Activated T-helper 17 cell treated with anti-CD3 and anti-CD28 coated beads, Interleukin-2, amount 50 U/mL, for 72 hours (primary cell): ENCODE measurements around the gene HIP1. TPM values are rescaled to one million over a fixed set of nuclear protein-coding genes. Genes with fewer than 3 reads are reported as not detected.
"Not testable (repeated sequence)": the region's sequence is repeated elsewhere in the genome, so short reads cannot be mapped to it uniquely, and the experiment has no call there.

Experiments
- ATAC-seq: fragments of 150-1000 bp; cut with Tn5 transposase; replicated peaks from 2 replicates; pipeline ENCODE4 v1.10.0; 2021; ENCODE audit warnings: mild to moderate bottlenecking, moderate library complexity
- H3K27ac Mint-ChIP-seq: one replicate; pipeline ENCODE4 v1.8.0; 2022; ENCODE audit warnings: mixed read lengths
- H3K27me3 Mint-ChIP-seq: one replicate; pipeline ENCODE4 v1.8.0; 2022; ENCODE audit warnings: mixed read lengths
- H3K36me3 Mint-ChIP-seq: one replicate; pipeline ENCODE4 v1.8.0; 2022; ENCODE audit warnings: low read depth, mild to moderate bottlenecking, mixed read lengths
- H3K4me1 Mint-ChIP-seq: one replicate; pipeline ENCODE4 v1.8.0; 2022; ENCODE audit warnings: mixed read lengths
- H3K4me3 Mint-ChIP-seq: one replicate; pipeline ENCODE4 v1.8.0; 2022; ENCODE audit warnings: mild to moderate bottlenecking, mixed read lengths
- H3K9me3 Mint-ChIP-seq: one replicate; pipeline ENCODE4 v1.8.0; 2022; ENCODE audit warnings: mixed read lengths
- total RNA-seq, 2 donors: library from RNA; stranded (reverse); gene quantifications; one replicate each; pipeline ENCODE4 v1.2.3, GENCODE V29; 2022

Gene HIP1
- total RNA-seq, 2 donors from 2014 or later: 9.8 to 13.0 TPM

DNA sequence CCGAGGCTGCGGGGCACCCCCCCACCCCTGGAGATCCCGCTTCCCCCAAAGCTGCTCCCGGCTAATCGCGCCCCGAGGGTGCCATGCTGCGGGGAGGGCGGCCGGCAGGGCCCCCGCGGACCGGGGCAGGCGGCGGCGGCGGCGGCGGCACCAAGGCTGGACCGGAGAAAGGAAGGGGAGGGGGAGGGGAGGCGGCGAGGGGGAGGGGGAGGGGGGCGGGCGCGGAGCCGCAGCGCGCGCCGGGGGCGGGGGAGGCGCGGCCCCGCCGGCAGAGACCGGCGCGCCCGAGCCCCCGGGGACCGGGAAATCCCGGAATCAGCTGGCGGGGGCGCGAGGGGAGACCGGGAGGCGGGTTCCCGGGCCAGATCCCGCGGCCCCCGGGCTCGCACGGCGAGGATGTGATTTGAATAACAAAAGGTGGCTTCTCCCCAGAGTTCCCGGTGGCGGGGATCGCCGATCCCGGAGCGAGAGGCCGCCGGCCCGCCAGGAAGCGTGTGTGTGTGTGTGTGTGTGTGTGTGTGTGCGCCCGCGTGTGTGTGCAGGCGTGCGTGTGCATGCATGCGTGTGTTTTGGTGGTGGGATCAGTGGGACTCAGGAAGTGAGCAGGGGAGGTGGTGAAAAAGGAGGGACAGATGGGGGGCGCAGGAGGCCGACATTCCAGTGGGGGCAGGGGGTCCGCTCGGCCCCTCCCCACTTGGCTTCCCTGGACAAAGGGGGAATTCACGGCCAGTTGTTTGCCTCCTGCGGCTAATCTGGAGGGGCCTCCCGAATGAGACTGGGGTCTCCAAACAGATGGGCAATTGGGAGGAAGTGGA lies 99.5 kb downstream of the HIP1 start:
- Mint-ChIP-seq H3K9me3 (no peaks in the 10 kb centered on the region), H3K4me3 (peak overlapping the region; percentile 83), H3K27me3 (no peaks in the 10 kb centered on the region), H3K27ac (peak overlapping the region; percentile 79), H3K4me1 (peaks cover 9% of the 10 kb centered on the region), H3K36me3 (no peaks in the 10 kb centered on the region)
- peak; percentile 33 for ATAC-seq

DNA sequence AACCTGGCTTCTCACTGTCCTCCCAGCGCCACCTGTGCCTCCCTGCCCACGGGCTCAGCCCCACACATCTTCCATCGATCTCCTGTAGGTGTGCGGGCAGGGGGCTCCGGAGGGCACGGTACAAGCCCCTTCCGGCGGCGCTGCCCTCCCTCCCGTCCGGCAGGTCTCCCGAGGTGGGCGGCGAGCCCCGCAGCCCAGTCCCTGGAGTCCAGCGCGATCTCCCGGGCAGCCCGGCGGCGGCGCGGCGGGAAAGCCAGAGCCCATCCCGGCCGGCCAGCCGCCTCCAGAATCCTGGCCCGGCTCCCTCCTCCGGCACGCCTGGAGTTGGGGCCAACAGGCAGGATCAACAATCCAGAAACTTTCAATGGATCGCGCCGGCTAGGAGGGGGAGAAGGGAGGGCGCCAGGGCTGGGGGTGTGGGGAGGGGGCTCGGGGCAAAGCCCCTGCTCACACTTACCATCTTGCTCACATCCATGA lies 100.1 kb downstream of the HIP1 start:
- H3K4me3 Mint-ChIP-seq: peak overlapping the region; percentile 29
- no peak overlapping the region for H3K27ac Mint-ChIP-seq
- peak; percentile 19 for ATAC-seq
- H3K9me3 Mint-ChIP-seq: no peaks in the 10 kb centered on the region
- H3K4me1 Mint-ChIP-seq: peaks cover 9% of the 10 kb centered on the region
- no peaks in the 10 kb centered on the region for H3K27me3 Mint-ChIP-seq
- H3K36me3 Mint-ChIP-seq: no peaks in the 10 kb centered on the region

DNA sequence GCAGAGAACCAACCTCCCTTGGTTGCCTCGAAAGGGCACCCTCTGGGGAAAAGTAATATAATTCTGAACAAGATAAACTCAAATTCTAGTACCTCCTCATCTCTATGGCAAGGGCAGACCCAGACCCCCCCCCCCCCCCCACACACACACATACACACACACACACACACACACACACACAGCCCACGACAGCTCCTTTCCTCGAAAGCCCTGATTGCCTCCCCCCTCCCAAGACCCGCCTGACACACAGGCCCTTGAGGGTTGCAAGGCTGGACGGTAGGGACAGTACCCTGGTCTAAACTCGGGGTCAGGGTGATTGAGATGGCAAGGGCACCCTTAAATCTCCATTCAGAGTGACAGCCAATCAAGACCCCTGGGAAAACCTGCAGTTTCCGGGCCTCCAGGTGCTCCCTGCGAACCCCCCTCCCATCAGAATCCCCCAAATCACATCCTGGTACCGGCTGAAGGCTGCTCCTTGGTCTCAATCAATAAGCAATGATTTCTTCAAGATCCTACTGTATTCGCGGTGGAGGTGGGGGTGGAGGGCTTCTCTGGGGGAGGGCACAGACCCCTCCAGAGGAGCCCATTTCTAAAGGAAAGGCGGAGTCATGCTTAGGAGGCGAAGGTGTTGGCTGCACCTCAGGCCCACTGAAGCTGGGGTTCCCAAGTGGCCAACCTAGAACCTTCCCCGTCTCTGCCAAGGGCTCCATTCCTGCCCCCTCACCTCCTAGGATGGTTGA lies 100.7 kb downstream of the HIP1 start:
- H3K4me3 Mint-ChIP-seq: peak overlapping the region; percentile 29
- ATAC-seq: no peak
- H3K9me3 Mint-ChIP-seq: no peaks in the 10 kb centered on the region
- H3K4me1 Mint-ChIP-seq: peaks cover 9% of the 10 kb centered on the region
- H3K27ac Mint-ChIP-seq: no peak overlapping the region
- no peaks in the 10 kb centered on the region for H3K36me3 Mint-ChIP-seq
- no peaks in the 10 kb centered on the region for H3K27me3 Mint-ChIP-seq

DNA sequence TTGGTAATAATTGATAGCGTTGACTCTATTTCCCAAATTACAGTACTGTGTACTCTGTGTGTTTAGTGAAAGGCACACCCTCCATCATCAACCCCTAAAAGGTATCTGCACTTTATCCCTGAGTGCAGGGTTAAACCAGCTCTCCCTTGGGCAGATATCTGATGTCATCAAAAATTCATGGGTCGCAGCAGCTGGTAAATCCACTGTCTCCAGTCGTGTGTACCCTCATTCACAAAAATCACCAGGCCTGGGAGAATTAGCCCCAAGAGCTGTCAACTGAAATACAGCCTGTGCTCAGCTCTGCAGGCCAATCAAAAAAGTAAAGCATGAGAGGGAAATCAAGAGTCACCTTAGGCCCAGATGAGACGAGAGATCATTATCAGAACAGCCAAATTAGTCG lies 103.7 kb downstream of the HIP1 start:
- H3K4me3 Mint-ChIP-seq: no peak overlapping the region
- no peaks in the 10 kb centered on the region for H3K9me3 Mint-ChIP-seq

DNA sequence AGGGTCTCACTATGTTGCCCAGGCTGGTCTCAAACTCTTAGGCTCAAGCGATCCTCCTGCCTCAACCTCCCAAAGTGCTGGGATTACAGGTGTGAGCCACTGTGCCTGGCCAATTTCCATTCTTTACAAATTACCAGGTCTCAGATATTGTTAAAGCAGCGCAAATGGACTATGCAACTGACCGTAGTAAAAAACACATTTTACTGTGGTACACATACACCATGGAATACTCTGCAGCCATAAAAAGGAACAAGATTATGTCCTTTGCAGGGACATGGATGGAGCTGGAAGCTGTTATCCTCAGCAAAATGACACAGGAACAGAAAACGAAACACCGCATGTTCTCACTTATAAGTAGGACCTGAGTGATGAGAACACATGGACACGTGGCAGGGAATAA lies 106.2 kb downstream of the HIP1 start:
- not testable (repeated sequence) for ATAC-seq, H3K27ac Mint-ChIP-seq, H3K4me1 Mint-ChIP-seq, H3K9me3 Mint-ChIP-seq, H3K36me3 Mint-ChIP-seq, H3K27me3 Mint-ChIP-seq, H3K4me3 Mint-ChIP-seq

More for the DNA sequence above, 103.7 kb downstream of the HIP1 start:
- Mint-ChIP-seq H3K27me3 (no peaks in the 10 kb centered on the region), H3K4me1 (peaks cover 5% of the 10 kb centered on the region), H3K27ac (no peak overlapping the region), H3K36me3 (no peaks in the 10 kb centered on the region)
- no peak for ATAC-seq

DNA sequence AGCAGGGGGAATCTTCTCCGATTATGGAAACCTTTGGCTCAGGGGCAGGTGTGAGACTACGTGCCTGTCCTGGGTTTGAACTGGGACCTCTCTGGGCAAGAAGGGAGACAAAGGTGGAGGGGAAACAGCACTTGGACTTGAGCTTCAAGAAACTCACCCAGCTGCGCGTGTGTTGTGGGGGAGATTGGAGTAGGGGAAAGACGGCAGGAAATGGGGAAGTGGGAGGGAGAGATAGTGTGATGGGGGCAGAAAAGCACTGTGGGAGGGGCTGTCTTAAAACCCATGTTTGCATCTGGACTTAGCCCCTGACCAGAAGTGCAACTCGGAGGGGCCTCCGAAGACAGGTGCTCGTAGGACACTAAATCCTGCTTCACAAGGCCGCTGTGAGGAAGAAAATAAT lies 107.0 kb downstream of the HIP1 start:
- no peaks in the 10 kb centered on the region for H3K36me3 Mint-ChIP-seq
- H3K4me1 Mint-ChIP-seq: no peaks in the 10 kb centered on the region
- no peak overlapping the region for H3K4me3 Mint-ChIP-seq
- H3K27ac Mint-ChIP-seq: no peak overlapping the region
- no peak for ATAC-seq
- no peaks in the 10 kb centered on the region for H3K27me3 Mint-ChIP-seq
- H3K9me3 Mint-ChIP-seq: peaks cover 4% of the 10 kb centered on the region

DNA sequence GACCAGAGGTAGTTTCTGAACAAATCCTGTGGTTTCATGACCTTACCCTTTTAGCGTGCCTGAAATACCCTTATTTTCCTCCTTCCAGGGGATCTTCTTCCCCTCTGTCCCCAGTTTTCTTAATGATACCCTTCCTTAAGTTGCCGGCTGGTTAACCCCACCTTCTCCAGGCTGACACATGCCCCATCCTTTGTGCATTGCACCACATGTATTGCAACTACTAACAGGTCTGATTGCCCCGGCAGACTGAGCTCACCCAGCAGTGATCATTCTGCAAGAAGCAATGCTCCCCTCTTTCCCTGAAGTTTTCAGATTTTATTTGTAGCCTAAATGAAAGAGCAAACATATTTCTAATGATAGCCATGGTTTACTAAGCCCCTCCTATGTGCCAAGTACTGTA lies 108.2 kb downstream of the HIP1 start:
- H3K27ac Mint-ChIP-seq: no peak overlapping the region
- no peaks in the 10 kb centered on the region for H3K4me1 Mint-ChIP-seq
- no peaks in the 10 kb centered on the region for H3K27me3 Mint-ChIP-seq
- H3K36me3 Mint-ChIP-seq: no peaks in the 10 kb centered on the region
- no peak for ATAC-seq
- H3K9me3 Mint-ChIP-seq: peaks cover 4% of the 10 kb centered on the region
- no peak overlapping the region for H3K4me3 Mint-ChIP-seq

DNA sequence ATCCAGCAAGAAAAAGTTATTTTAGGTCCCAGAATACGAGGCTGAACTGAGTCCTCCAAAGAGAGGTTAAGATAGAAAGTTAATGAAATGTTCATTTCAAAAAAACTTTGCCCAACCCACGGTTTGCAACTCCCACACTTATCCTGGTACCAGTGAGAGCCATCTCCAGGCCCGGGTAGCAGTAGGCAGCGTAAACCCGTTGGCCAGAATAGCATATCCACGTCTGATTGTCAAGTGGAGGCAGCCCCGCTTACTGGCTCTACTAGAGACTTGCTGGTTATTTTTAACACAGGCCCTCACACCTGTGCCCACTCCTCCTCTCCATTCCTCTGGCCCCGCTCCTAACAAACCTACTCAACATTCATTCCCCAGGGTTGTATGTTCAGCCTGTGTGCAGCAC lies 109.7 kb downstream of the HIP1 start:
- no peaks in the 10 kb centered on the region for H3K27me3 Mint-ChIP-seq
- H3K27ac Mint-ChIP-seq: no peak overlapping the region
- ATAC-seq: no peak
- H3K4me1 Mint-ChIP-seq: no peaks in the 10 kb centered on the region
- no peaks in the 10 kb centered on the region for H3K36me3 Mint-ChIP-seq
- H3K9me3 Mint-ChIP-seq: peaks cover 4% of the 10 kb centered on the region
- no peak overlapping the region for H3K4me3 Mint-ChIP-seq

DNA sequence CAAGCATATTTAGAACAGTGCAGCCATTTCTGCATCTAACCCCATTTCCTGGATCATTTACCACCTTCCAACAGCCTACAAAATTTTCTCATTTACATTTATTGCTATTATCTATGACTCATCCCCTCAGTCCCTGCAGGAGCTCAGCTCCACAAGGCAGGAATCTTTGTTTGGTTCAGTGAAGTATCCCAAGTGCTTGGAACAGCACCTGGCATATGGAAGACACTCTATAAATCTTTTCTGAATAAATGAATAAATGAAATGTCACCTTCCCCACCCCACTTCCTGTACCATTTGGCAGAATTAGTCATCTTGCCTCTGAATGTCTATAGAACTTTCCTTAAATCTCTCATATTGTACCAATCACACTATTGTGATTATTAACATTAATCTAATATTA lies 110.7 kb downstream of the HIP1 start:
- H3K4me3 Mint-ChIP-seq: no peak overlapping the region
- H3K36me3 Mint-ChIP-seq: no peaks in the 10 kb centered on the region
- H3K27ac Mint-ChIP-seq: no peak overlapping the region
- H3K4me1 Mint-ChIP-seq: no peaks in the 10 kb centered on the region
- H3K9me3 Mint-ChIP-seq: peaks cover 4% of the 10 kb centered on the region
- no peaks in the 10 kb centered on the region for H3K27me3 Mint-ChIP-seq
- ATAC-seq: no peak

DNA sequence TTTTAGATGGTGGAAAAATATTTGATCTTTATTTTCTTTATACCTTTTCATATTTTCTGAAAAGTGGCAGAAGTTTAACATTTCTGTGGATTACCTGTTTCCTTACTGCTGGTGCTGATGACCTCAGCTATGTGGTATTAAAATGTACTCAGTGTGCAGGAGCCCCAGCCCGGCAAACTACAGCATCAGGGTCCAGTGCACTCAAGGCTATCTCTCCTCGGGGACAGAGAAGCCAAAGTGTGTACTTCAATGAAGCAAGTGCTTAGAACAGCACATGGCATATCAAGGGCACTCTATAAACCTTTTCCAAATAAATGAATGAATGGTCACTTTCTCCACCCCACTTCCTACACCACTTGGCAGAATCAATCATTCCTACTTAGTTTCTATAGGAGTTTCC lies 111.8 kb downstream of the HIP1 start:
- Mint-ChIP-seq H3K27me3 (no peaks in the 10 kb centered on the region), H3K4me1 (no peaks in the 10 kb centered on the region), H3K36me3 (no peaks in the 10 kb centered on the region), H3K9me3 (peaks cover 4% of the 10 kb centered on the region), H3K27ac (no peak overlapping the region), H3K4me3 (no peak overlapping the region)
- no peak for ATAC-seq

DNA sequence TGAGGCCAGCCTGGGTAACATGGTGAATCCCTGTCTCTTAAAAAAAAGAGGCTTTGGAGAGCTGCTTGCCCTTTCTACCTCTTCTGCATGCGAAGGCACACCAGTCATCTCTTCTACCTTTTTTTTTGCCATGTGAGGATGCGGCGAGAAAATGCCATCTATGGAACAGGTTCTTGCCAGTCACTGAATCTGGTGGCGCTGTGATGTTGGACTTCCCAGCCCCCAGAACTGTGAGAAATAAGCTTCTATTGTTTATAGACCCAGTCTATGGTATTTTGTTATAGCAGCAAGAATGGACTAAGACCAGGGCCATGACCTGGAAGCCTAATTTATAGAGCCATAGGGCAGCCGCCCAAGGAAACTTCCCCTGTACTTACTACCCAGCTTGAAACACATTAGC lies 112.9 kb downstream of the HIP1 start:
- no peak overlapping the region for H3K4me3 Mint-ChIP-seq
- H3K27me3 Mint-ChIP-seq: no peaks in the 10 kb centered on the region
- H3K9me3 Mint-ChIP-seq: peaks cover 4% of the 10 kb centered on the region
- no peak overlapping the region for H3K27ac Mint-ChIP-seq
- H3K36me3 Mint-ChIP-seq: no peaks in the 10 kb centered on the region
- no peak for ATAC-seq
- no peaks in the 10 kb centered on the region for H3K4me1 Mint-ChIP-seq

DNA sequence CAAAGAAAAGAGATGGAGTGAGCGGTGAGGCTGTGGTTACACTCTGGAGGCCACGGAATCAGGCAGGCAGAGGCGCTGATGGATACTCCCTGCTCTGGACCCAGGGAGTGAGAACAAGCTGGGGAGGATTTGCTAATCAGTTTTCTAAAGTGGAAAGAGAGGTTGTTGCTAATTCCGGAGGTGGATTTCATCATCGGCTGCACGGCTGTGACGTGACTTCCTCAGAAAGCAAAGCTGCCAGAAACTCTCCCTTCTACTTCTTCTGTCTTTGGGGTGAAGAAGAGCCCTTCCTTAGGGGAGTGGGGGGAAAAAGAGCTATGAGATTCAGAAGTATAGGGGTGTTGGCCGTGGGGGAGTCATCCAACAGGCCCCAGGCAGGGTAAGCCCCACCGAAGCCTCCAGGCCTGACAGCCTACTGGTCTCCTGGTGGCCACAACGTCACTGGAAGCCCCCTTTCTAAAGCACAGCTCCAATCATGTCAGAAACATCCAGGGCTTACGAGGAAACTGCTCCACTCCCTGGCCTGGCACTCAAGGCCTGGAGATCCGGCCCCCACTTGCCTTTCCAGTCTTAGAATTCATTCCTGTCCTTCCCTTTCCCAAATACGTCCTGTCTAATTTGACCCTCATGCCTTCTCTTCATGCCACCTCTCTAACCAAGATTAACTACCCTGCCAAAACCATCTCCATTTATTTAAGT lies 114.5 kb downstream of the HIP1 start:
- ATAC-seq: no peak
- Mint-ChIP-seq H3K4me1 (no peaks in the 10 kb centered on the region), H3K27ac (no peak overlapping the region), H3K4me3 (no peak overlapping the region), H3K27me3 (no peaks in the 10 kb centered on the region), H3K36me3 (no peaks in the 10 kb centered on the region), H3K9me3 (peaks cover 4% of the 10 kb centered on the region)

DNA sequence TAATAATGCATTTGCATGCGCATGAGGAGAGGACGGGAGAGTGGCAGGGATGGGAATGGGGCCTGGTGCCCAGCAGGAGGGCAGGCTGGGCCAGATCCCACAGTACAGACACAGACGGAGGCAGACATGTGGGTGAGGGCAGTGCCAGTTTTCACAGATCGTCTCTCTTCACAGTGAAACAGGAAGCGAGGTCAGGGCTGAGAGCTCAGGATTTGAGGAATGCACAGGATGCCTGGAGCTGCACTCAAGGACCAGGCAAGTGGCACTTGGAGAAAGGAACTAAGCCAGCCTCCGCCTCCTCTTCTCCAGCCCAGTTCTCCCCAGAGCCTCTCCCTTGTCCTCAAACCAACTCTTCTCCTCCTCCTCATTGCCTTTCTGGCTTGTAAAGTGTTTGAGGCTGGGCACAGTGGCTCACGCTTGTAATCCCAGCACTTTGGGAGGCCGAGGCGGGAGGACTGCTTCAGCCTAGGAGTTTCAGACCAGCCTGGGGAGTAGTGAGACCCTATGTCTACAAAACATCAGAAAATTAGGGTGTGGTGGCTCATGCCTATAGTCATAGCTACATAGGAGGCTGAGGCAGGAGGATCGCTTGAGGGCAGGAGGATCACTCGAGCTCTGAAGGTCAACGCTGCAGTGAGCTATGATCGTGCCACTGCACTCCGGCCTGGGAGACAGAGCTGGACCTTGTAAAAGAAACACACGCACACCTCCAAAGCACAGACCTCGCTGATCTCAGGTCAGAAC lies 115.2 kb downstream of the HIP1 start:
- peaks cover 4% of the 10 kb centered on the region for H3K4me1 Mint-ChIP-seq
- H3K9me3 Mint-ChIP-seq: peaks cover 4% of the 10 kb centered on the region
- no peaks in the 10 kb centered on the region for H3K36me3 Mint-ChIP-seq
- ATAC-seq: no peak
- no peak overlapping the region for H3K4me3 Mint-ChIP-seq
- H3K27ac Mint-ChIP-seq: no peak overlapping the region
- no peaks in the 10 kb centered on the region for H3K27me3 Mint-ChIP-seq

DNA sequence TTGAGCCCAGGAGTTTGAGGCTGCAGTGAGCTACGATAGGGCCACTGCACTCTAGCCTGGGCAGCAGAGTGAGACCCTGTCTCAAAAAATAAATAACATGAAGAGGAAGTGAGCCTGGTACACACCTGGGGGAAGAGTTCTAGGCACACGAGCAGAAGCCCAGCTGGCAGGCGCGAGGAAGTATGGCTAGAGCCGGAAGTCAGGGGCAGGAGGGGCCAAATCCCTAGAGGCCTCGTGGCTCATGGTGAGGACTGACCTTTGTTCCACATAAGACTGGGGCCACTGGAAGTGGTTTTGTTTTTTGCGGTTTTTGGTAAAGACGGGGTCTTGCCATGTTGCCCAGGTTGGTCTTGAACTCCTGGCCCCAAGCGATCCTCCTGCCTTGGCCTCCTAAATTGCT lies 117.6 kb downstream of the HIP1 start:
- H3K4me3 Mint-ChIP-seq: no peak overlapping the region
- no peak overlapping the region for H3K27ac Mint-ChIP-seq
- H3K9me3 Mint-ChIP-seq: no peaks in the 10 kb centered on the region
- peaks cover 15% of the 10 kb centered on the region for H3K4me1 Mint-ChIP-seq
- H3K27me3 Mint-ChIP-seq: no peaks in the 10 kb centered on the region
- H3K36me3 Mint-ChIP-seq: no peaks in the 10 kb centered on the region
- no peak for ATAC-seq
